H1 (cell line): ENCODE data around the gene TNS1. TPM values are rescaled to one million over a fixed set of nuclear protein-coding genes. Genes with fewer than 3 reads are reported as not detected.

Experiments
- CHD7 ChIP-seq: fragments of 300-600 bp; sonication (generic); IDR thresholded peaks from 2 replicates; pipeline ENCODE4 v1.7.1; 2012; ENCODE audit warnings: low read length, moderate library complexity, mild to moderate bottlenecking, inconsistent platforms; ENCODE audit not compliant: insufficient replicate concordance
- GABPA ChIP-seq: IDR thresholded peaks from 2 replicates; pipeline ENCODE4 v1.6.1; 2011; ENCODE audit warnings: mild to moderate bottlenecking, low read length, moderate library complexity, borderline replicate concordance; ENCODE audit not compliant: insufficient read depth
- KDM4A ChIP-seq: IDR thresholded peaks from one replicate; pipeline ENCODE4 v1.7.1; 2012; ENCODE audit warnings: low read depth, mild to moderate bottlenecking, moderate library complexity, low read length, inconsistent platforms; ENCODE audit not compliant: severe bottlenecking
- RNF2 ChIP-seq: fragments of 200-900, 300-1000 bp; sonication (generic); IDR thresholded peaks from 2 replicates; pipeline ENCODE4 v1.7.1; 2016; ENCODE audit warnings: borderline replicate concordance, low read depth, mild to moderate bottlenecking, antibody characterized with exemption, low read length; ENCODE audit not compliant: poor library complexity, severe bottlenecking; ENCODE audit errors: missing control alignments
- RXRA ChIP-seq: IDR thresholded peaks from 2 replicates; pipeline ENCODE4 v1.6.1; 2011; ENCODE audit warnings: low read depth, mild to moderate bottlenecking, low read length, moderate library complexity; ENCODE audit not compliant: insufficient read depth
- SIRT6 ChIP-seq: IDR thresholded peaks from one replicate; pipeline ENCODE4 v1.7.1; 2012; ENCODE audit warnings: low read length, inconsistent platforms
- polyA plus RNA-seq, 7 experiments: library from polyadenylated mRNA; depleted of rRNA in 3 of 7; stranded (reverse) in 5 of 7; unstranded in 2 of 7; fragments of >200 nt in 5 of 7; fragments of 200-250 nt in 2 of 7; gene quantifications; 1 replicate in 5 of 7; 2 replicates in 1 of 7; 4 replicates in 1 of 7; pipeline versions ENCODE4 v1.2.1 to v1.2.3, GENCODE V29; 2011 to 2013; ENCODE audit warnings: missing spikeins in 2 of 7, mixed read lengths in 2 of 7
- total RNA-seq: library from RNA; stranded (reverse); fragmentation: NEBNext Ultra II Directional; extraction: Animal tissue kit (Norgen Biotek cat#: 25700); gene quantifications from 2 replicates; pipeline ENCODE4 v1.2.1, GENCODE V29; 2021

TNS1 gene
- total and polyA plus RNA-seq, 2 of the 8 experiments (the other 6 are each of a cell fraction or from before 2014, with no cell fraction given), result 1.5 to 5.1 TPM

- TF ChIP-seq KDM4A, result no peak
- no peak for TF ChIP-seq RXRA
- TF ChIP-seq SIRT6, result no peak
- no peak for TF ChIP-seq CHD7
- no peak for TF ChIP-seq RNF2
- TF ChIP-seq GABPA, result no peak
- TF ChIP-seq, all 59 proteins: peak for 0
Observed at GRCh38 chr2:217996361-217996760, 6.4 kb downstream of the TNS1 start (continued).
